ENCODE data around the gene RNF157.

RNF157 gene

DNA sequence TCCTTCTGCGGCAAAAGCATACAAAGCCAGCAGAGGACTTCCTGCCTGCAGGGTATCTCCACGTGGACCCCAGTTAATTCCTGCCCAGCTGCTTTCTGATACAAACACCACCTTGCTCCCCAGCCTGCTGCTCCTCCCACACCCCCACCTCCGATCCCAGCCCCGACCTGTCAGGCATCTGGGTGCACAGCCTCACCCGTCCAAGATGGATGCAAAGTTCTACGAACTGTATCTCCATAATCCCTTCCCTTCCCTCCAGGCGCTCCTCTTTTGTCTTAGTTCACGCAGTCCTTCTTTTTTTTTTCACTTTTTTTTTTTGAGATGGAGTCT is 83.7 kb downstream of the RNF157 start:
- no peaks in the 10 kb centered on the region for H3K36me3 ChIP-seq (ENCODE audit: insufficient read depth, low read length)
- no peak overlapping the region for H3K9ac ChIP-seq (ENCODE audit: low read length)
- no peaks in the 10 kb centered on the region for H3K4me1 ChIP-seq (ENCODE audit: insufficient read depth, low read length)
- no peaks in the 10 kb centered on the region for H3K9me3 ChIP-seq (ENCODE audit: low read length)
- no peak overlapping the region for H3K4me3 ChIP-seq (ENCODE audit: low read depth in 1 of 2, low read length in 2 of 2)
- H3K27ac ChIP-seq (ENCODE audit: low read depth, low read length) = no peak overlapping the region
- no peaks in the 10 kb centered on the region for H3K27me3 ChIP-seq (ENCODE audit: control insufficient read depth in 1 of 2, insufficient read depth in 2 of 2, low read length in 2 of 2)

DNA sequence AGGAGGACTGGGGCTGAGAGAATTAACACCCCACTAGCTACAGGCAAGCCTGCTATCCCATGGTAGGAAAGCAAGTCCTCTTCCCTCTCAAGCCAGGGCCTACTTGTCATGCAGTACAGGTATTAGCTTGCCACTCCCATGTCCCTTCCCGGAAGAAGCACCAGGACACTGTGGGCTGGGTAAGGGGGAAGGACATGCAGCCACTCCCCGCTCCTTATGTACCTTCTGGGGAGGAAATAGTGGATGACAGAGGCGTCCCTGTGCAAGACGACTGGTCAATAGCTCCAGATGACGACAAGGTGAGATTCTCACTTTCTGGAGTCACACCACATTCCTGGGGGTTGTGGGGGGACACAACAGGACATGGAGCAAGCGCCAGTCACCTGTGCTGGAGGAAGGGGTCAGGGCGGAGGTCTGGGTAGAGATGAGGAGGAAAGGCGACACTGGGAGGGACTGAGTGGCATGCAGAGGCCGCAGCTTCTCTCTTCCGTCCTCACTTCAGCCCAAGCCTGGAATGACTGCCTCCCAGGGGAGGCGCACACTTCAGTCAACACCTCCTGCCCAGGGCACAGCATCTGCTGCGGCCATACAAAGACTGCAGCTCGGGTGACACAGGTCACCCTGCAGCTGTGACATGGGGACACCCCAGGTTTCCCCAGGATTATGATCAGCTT is 84.2 kb downstream of the RNF157 start:
- no peaks in the 10 kb centered on the region for H3K27me3 ChIP-seq (ENCODE audit: control insufficient read depth in 1 of 2, insufficient read depth in 2 of 2, low read length in 2 of 2)
- H3K4me3 ChIP-seq (ENCODE audit: low read depth in 1 of 2, low read length in 2 of 2) = no peak overlapping the region
- no peak overlapping the region for H3K27ac ChIP-seq (ENCODE audit: low read depth, low read length)
- H3K9me3 ChIP-seq (ENCODE audit: low read length) = no peaks in the 10 kb centered on the region
- no peak overlapping the region for H3K9ac ChIP-seq (ENCODE audit: low read length)
- H3K4me1 ChIP-seq (ENCODE audit: insufficient read depth, low read length) = no peaks in the 10 kb centered on the region
- H3K36me3 ChIP-seq (ENCODE audit: insufficient read depth, low read length) = no peaks in the 10 kb centered on the region

DNA sequence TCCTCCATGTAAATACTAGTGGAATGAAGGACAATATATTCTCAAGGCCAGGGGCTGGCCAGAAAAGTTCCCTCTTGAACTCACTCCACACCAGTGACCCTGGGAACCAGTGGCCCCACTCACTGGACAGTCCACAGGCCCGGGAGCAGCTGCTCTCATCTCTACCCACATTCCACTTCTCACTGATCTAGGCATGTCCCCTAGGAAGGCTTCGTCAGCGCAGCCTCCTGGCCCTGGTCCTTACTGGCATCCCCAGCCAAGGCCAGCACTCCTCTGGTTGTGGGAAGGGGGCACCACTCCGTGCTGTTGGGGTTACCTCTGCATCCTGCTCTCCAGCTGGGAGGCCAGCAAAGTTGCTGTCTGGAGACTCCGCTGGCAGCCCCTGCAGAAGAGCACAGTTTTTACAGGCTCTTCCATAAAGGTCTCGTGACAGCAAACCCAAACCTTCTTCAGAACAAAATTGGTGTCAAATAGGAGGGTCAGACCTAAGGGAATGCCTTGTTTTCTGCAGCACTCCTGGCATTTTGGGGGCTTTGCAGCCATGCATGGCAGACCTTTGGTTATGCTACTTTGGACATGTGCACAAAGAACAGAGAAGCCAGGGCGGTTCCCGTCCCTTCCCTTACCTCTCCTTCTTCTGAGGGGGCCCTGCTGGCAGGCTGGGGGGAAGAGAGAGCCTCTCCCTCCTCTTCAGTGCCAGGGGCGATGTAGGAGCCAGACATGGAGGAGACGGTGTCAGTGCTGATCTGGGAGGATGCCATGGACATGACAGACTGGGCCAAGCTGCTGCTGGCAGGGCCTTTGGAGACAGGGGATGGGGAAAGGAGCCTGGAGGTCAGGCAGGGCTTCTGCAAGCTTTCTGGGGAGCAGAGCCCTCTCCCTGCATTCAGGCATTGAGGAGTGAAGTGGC is 85.1 kb downstream of the RNF157 start:
- Histone ChIP-seq H3K9me3 (ENCODE audit: low read length) (no peaks in the 10 kb centered on the region), H3K4me3 (ENCODE audit: low read depth in 1 of 2, low read length in 2 of 2) (no peak overlapping the region), H3K27me3 (ENCODE audit: control insufficient read depth in 1 of 2, insufficient read depth in 2 of 2, low read length in 2 of 2) (no peaks in the 10 kb centered on the region), H3K9ac (ENCODE audit: low read length) (no peak overlapping the region), H3K4me1 (ENCODE audit: insufficient read depth, low read length) (peaks cover 8% of the 10 kb centered on the region), H3K27ac (ENCODE audit: low read depth, low read length) (no peak overlapping the region), H3K36me3 (ENCODE audit: insufficient read depth, low read length) (no peaks in the 10 kb centered on the region)

DNA sequence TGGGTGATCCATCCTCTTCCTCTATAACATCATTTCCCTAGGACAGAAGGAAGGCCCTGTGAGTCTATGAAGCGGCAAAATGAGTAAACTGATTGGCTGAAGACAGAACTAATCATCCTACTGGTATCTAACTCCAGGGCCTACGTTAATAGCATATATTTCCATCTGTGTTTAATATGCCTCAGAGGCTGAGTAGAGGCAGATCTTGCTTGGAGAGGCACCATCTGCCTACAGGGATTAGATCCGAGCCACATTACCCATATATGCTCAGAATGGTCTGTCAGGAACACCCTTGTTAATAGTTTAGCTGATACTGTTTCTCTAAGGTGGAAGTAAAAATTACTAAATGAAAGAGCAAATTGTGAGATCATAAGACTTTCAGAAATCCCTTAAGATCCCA is 86.0 kb downstream of the RNF157 start:
- no peak overlapping the region for H3K9ac ChIP-seq (ENCODE audit: low read length)
- no peaks in the 10 kb centered on the region for H3K27me3 ChIP-seq (ENCODE audit: control insufficient read depth in 1 of 2, insufficient read depth in 2 of 2, low read length in 2 of 2)
- H3K4me3 ChIP-seq (ENCODE audit: low read depth in 1 of 2, low read length in 2 of 2) = no peak overlapping the region
- H3K27ac ChIP-seq (ENCODE audit: low read depth, low read length) = no peak overlapping the region
- H3K36me3 ChIP-seq (ENCODE audit: insufficient read depth, low read length) = no peaks in the 10 kb centered on the region
- no peaks in the 10 kb centered on the region for H3K9me3 ChIP-seq (ENCODE audit: low read length)
- peaks cover 9% of the 10 kb centered on the region for H3K4me1 ChIP-seq (ENCODE audit: insufficient read depth, low read length)

DNA sequence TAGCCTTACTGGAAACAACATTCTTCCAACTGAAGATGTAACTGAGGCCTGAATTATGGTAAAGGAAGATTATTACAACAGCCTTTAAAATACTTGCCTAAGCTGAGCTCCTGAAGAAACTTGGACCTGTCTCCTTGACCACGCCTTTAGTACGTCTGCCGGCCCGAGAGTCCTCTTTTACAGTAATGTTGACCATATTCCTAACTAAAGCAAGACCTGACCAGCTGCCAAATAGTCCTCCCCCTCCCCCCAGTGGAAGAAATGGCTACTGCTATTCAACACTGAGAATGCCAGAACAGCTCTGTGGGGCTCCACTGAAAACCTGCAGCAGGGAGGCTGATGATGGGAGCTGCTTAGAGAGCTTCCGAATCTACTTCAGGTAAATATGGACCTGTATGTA is 86.7 kb downstream of the RNF157 start:
- no peaks in the 10 kb centered on the region for H3K36me3 ChIP-seq (ENCODE audit: insufficient read depth, low read length)
- H3K9me3 ChIP-seq (ENCODE audit: low read length) = no peaks in the 10 kb centered on the region
- peak overlapping the region; percentile 32 for H3K27ac ChIP-seq (ENCODE audit: low read depth, low read length)

DNA sequence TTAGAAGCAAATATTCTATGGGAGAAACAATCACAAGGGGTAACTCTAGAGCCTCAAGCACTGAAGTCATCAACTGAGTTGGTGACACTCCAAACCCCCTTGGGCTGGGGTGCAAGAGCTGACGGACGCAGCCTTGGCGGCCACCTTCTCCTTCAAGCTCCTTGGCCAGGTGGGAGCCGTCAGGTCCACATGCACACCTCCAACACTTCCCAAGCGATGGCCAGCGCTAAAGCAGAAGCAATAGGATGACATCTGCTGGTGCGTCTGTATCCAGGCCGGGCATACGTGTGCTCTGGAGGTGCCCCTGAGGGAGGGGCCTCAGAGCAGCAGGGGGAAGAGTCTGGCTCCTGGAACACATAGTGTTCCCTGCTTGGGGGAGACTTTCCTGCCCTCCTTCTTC is 87.1 kb downstream of the RNF157 start:
- no peak overlapping the region for H3K4me3 ChIP-seq (ENCODE audit: low read depth in 1 of 2, low read length in 2 of 2)
- H3K36me3 ChIP-seq (ENCODE audit: insufficient read depth, low read length) = no peaks in the 10 kb centered on the region
- peak overlapping the region; percentile 32 for H3K27ac ChIP-seq (ENCODE audit: low read depth, low read length)
- H3K9ac ChIP-seq (ENCODE audit: low read length) = no peak overlapping the region
- H3K4me1 ChIP-seq (ENCODE audit: insufficient read depth, low read length) = peaks cover 9% of the 10 kb centered on the region
- H3K9me3 ChIP-seq (ENCODE audit: low read length) = no peaks in the 10 kb centered on the region
- no peaks in the 10 kb centered on the region for H3K27me3 ChIP-seq (ENCODE audit: control insufficient read depth in 1 of 2, insufficient read depth in 2 of 2, low read length in 2 of 2)

More for the DNA sequence above, 86.7 kb downstream of the RNF157 start:
- H3K4me3 ChIP-seq (ENCODE audit: low read depth in 1 of 2, low read length in 2 of 2) = no peak overlapping the region
- peaks cover 9% of the 10 kb centered on the region for H3K4me1 ChIP-seq (ENCODE audit: insufficient read depth, low read length)
- H3K27me3 ChIP-seq (ENCODE audit: control insufficient read depth in 1 of 2, insufficient read depth in 2 of 2, low read length in 2 of 2) = no peaks in the 10 kb centered on the region
- H3K9ac ChIP-seq (ENCODE audit: low read length) = no peak overlapping the region

DNA sequence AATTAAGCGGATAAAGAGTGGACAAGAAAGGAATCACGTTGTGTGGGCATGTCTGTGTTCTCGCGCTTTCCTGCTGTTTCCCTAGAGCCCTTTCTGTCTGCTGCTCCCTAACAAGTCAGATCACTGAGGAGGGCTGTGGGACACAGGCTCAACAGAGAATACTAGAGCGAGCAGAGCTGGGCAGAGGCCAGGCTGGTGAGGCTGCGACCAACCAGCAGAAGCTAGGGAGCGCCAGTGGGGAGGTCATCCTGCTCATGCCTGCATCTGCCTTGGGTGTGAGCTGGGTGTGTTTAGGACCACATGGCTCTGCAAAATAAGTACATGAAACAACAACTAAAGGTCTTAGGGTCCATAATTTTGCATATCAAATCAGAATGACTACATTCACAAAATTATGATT is 87.7 kb downstream of the RNF157 start:
- Histone ChIP-seq H3K9ac (ENCODE audit: low read length) (no peak overlapping the region), H3K4me1 (ENCODE audit: insufficient read depth, low read length) (peaks cover 9% of the 10 kb centered on the region), H3K27me3 (ENCODE audit: control insufficient read depth in 1 of 2, insufficient read depth in 2 of 2, low read length in 2 of 2) (no peaks in the 10 kb centered on the region), H3K9me3 (ENCODE audit: low read length) (no peaks in the 10 kb centered on the region), H3K4me3 (ENCODE audit: low read depth in 1 of 2, low read length in 2 of 2) (no peak overlapping the region), H3K27ac (ENCODE audit: low read depth, low read length) (no peak overlapping the region), H3K36me3 (ENCODE audit: insufficient read depth, low read length) (no peaks in the 10 kb centered on the region)

DNA sequence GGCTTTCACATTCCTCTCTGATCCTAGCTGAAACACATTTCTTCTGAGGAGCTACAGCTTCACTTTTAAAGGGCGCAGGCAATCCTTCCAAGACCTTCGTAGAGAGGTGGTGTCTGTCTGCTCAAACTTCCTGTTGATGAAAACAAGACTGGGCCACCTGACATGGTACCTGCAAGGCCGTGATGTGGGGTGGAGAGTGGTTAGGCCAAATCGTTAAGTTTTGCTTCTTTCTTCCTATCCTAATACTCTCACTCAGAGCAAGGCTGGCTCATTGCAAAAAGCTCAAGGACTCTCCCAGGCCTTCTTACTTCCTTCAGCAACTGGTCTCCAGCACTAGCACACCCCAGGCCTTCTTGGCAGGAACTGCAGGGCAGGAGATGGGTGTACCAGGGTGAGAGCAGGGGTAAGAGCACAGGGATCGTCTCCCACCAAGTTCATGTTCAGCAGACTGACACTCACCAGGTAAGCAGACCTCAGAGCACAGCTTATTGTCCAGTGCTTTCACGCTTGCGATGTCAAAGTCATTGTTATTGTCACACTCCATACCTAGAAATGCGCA is 88.3 kb downstream of the RNF157 start:
- Histone ChIP-seq H3K9me3 (ENCODE audit: low read length) (no peaks in the 10 kb centered on the region), H3K9ac (ENCODE audit: low read length) (no peak overlapping the region), H3K4me1 (ENCODE audit: insufficient read depth, low read length) (peaks cover 9% of the 10 kb centered on the region), H3K27ac (ENCODE audit: low read depth, low read length) (no peak overlapping the region), H3K27me3 (ENCODE audit: control insufficient read depth in 1 of 2, insufficient read depth in 2 of 2, low read length in 2 of 2) (no peaks in the 10 kb centered on the region), H3K4me3 (ENCODE audit: low read depth in 1 of 2, low read length in 2 of 2) (no peak overlapping the region), H3K36me3 (ENCODE audit: insufficient read depth, low read length) (no peaks in the 10 kb centered on the region)

DNA sequence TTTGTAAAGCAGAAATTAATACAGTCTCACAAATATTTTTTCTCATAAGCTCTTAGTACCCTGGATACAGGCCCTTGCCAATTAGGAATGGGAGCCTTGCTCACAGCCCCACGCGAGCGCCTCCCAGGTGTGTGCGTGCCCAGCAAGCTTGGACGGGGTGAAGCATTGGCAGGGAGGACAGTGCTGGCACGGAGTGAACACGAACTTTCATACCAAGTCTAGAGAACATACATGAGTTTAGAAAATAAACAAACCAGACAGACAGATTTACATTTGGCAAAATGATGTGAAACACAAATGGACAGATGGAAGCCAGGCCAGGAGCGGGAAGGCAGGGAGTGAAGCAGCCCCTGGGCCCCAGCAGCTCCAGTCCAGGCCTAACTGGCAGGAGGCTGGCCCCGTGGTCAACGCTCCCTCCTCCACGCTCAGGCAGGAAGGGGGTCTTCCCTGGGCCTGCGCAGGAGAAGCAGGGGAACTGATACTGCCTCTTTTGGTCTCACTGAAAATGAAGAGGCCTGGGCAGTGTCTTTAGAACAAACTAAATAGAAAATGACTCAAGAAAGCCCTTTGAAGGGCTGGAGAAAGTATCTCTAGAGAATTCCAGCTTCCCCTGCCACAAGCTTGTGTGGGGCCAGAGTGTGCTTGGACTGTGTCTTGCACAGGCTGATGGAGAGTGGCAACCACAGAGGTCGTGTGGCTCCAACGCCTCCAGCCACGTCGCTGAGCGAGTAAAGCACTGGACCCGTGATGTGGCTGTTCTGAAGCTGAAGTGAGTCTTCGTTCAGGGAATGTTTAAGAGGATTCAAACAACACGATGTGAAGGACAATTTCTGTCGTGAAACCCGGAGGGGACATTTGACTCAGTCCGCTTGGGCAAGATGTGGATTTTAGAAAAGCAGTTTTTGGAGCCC is 89.3 kb downstream of the RNF157 start:
- no peaks in the 10 kb centered on the region for H3K27me3 ChIP-seq (ENCODE audit: control insufficient read depth in 1 of 2, insufficient read depth in 2 of 2, low read length in 2 of 2)
- no peak overlapping the region for H3K4me3 ChIP-seq (ENCODE audit: low read depth in 1 of 2, low read length in 2 of 2)
- no peaks in the 10 kb centered on the region for H3K36me3 ChIP-seq (ENCODE audit: insufficient read depth, low read length)
- no peaks in the 10 kb centered on the region for H3K9me3 ChIP-seq (ENCODE audit: low read length)
- H3K9ac ChIP-seq (ENCODE audit: low read length) = no peak overlapping the region
- peak overlapping the region; percentile 48 for H3K27ac ChIP-seq (ENCODE audit: low read depth, low read length)
- H3K4me1 ChIP-seq (ENCODE audit: insufficient read depth, low read length) = peaks cover 9% of the 10 kb centered on the region

DNA sequence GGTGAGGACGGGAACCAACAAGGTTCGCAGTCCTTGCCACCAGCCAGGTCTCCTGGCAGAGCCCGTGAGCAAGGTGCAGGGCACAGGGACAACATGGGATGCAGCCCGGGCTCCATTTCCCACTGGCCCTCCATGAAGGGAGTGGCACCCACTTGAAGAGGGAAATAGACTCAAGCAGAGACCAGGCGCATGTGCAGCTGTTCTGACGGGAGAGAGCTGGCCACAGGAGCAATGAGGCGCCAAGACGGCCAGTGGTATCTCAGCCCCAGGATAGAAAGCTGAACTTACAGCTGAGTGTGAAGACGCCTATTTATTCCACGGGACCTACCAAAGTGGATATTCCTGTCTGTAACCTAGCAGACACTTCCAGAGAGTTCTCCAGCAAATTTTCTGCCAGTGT is 91.1 kb downstream of the RNF157 start:
- Histone ChIP-seq H3K27me3 (ENCODE audit: control insufficient read depth in 1 of 2, insufficient read depth in 2 of 2, low read length in 2 of 2) (no peaks in the 10 kb centered on the region), H3K9me3 (ENCODE audit: low read length) (no peaks in the 10 kb centered on the region), H3K27ac (ENCODE audit: low read depth, low read length) (no peak overlapping the region), H3K4me3 (ENCODE audit: low read depth in 1 of 2, low read length in 2 of 2) (no peak overlapping the region), H3K36me3 (ENCODE audit: insufficient read depth, low read length) (no peaks in the 10 kb centered on the region), H3K4me1 (ENCODE audit: insufficient read depth, low read length) (peaks cover 9% of the 10 kb centered on the region), H3K9ac (ENCODE audit: low read length) (no peak overlapping the region)

DNA sequence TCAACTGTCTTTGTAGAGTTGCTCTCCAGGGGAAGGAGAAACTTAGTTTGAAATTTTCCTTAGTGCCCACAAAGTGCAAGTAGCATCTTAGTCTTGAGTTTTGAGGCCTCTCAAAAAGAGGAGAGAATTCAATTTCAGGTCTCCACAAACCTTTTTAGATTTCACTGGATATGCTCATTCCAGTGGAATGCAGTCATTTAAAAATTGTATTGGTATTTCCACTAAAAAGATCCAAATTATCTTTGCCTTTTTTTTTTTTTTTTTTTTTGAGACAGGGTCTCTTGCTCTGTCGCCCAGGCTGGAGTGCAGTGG is 92.3 kb downstream of the RNF157 start:
- H3K36me3 ChIP-seq (ENCODE audit: insufficient read depth, low read length) = no peaks in the 10 kb centered on the region
- no peak overlapping the region for H3K4me3 ChIP-seq (ENCODE audit: low read depth in 1 of 2, low read length in 2 of 2)
- no peak overlapping the region for H3K27ac ChIP-seq (ENCODE audit: low read depth, low read length)
- H3K4me1 ChIP-seq (ENCODE audit: insufficient read depth, low read length) = peaks cover 9% of the 10 kb centered on the region
- no peak overlapping the region for H3K9ac ChIP-seq (ENCODE audit: low read length)
- H3K27me3 ChIP-seq (ENCODE audit: control insufficient read depth in 1 of 2, insufficient read depth in 2 of 2, low read length in 2 of 2) = no peaks in the 10 kb centered on the region
- no peaks in the 10 kb centered on the region for H3K9me3 ChIP-seq (ENCODE audit: low read length)
